ENCODE data around the gene TRPT1.

GRCh38 chr11:64239662-64240434 is 13.9 kb upstream of the TRPT1 start:
- TF ChIP-seq CTCF (IDR thresholded peaks at IDR 0.05) (no peak), POLR2AphosphoS5 (IDR thresholded peaks at IDR 0.05; ENCODE audit: low read depth, low read length) (no peak), TCF7L2 (IDR thresholded peaks at IDR 0.05; ENCODE audit: low read depth, low read length) (no peak), SIN3A (IDR thresholded peaks at IDR 0.05; ENCODE audit: borderline replicate concordance, insufficient read depth, low read depth, low read length) (no peak), REST (IDR thresholded peaks at IDR 0.05; ENCODE audit: insufficient read depth in 1 of 2, low read depth in 2 of 2, low read length in 1 of 2) (no peak)

All from Panc1 (cell line).